Measurements from ENCODE around the gene TMC5. TPM values are rescaled to one million over a fixed set of nuclear protein-coding genes. Genes with fewer than 3 reads are reported as not detected.

TMC5 gene
- total and polyA plus RNA-seq, 7 donors, result 0.01 to 0.04 TPM; not detected in 5

GRCh38 chr16:19506965-19507364 lies 89.3 kb downstream of the TMC5 start:
- no peaks in the 10 kb centered on the region for H3K9me3 ChIP-seq
- no peaks in the 10 kb centered on the region for H3K4me1 ChIP-seq
- intact Hi-C loops (cut with DNase I), result no loop called here
- no peaks in the 10 kb centered on the region for H3K27me3 ChIP-seq (ENCODE audit: insufficient read depth in 3 of 3, low read length in 2 of 3)
- no peak for DNase-seq
- H3K36me3 ChIP-seq (ENCODE audit: insufficient read depth in 1 of 2, low read depth in 1 of 2), result peaks cover 6 to 98% of the 10 kb centered on the region in 2 donors
- H3K4me3 ChIP-seq, result no peak overlapping the region
- WGBS, 3 donors, result 82 to 97% (median 96%) methylated on average over 4 of the region's 4 CpGs
- TF ChIP-seq CTCF (IDR thresholded peaks at IDR 0.05), result no peak
- no peak for ATAC-seq
- no peak overlapping the region for H3K27ac ChIP-seq

GRCh38 chr16:19507867-19508266 lies 90.2 kb downstream of the TMC5 start:
- WGBS, 3 donors, result 96% methylated on average over 2 of the region's 2 CpGs
- peaks cover 5 to 89% of the 10 kb centered on the region in 2 donors for H3K36me3 ChIP-seq (ENCODE audit: insufficient read depth in 1 of 2, low read depth in 1 of 2)
- H3K4me1 ChIP-seq, result no peaks in the 10 kb centered on the region
- intact Hi-C loops (cut with DNase I), result no loop called here
- no peaks in the 10 kb centered on the region for H3K27me3 ChIP-seq (ENCODE audit: insufficient read depth in 3 of 3, low read length in 2 of 3)
- H3K9me3 ChIP-seq, result no peaks in the 10 kb centered on the region
- no peak overlapping the region for H3K27ac ChIP-seq
- DNase-seq (no peak), ATAC-seq (no peak)
- H3K4me3 ChIP-seq, result no peak overlapping the region
- no peak for TF ChIP-seq CTCF (IDR thresholded peaks at IDR 0.05)

GRCh38 chr16:19512297-19512696 lies 94.6 kb downstream of the TMC5 start:
- peaks cover 0 to 80% of the 10 kb centered on the region in 2 donors for H3K36me3 ChIP-seq (ENCODE audit: insufficient read depth in 1 of 2, low read depth in 1 of 2)
- intact Hi-C loops (cut with DNase I), result no loop called here
- H3K4me1 ChIP-seq, result no peaks in the 10 kb centered on the region
- H3K4me3 ChIP-seq, result no peak overlapping the region
- no peaks in the 10 kb centered on the region for H3K9me3 ChIP-seq
- TF ChIP-seq CTCF (IDR thresholded peaks at IDR 0.05), result no peak
- no peak overlapping the region for H3K27ac ChIP-seq
- ATAC-seq (no peak), DNase-seq (no peak)
- no peaks in the 10 kb centered on the region for H3K27me3 ChIP-seq (ENCODE audit: insufficient read depth in 3 of 3, low read length in 2 of 3)

- Histone ChIP-seq H3K36me3 (ENCODE audit: insufficient read depth in 1 of 2, low read depth in 1 of 2) (peaks cover 0 to 68% of the 10 kb centered on the region in 2 donors), H3K9me3 (no peaks in the 10 kb centered on the region), H3K27me3 (ENCODE audit: insufficient read depth in 3 of 3, low read length in 2 of 3) (no peaks in the 10 kb centered on the region), H3K27ac (no peak overlapping the region), H3K4me3 (no peak overlapping the region), H3K4me1 (no peaks in the 10 kb centered on the region)
- 90 to 94% (median 90%) methylated on average over 4 of the region's 4 CpGs for WGBS, 3 donors
- ATAC-seq, result no peak
- TF ChIP-seq CTCF (IDR thresholded peaks at IDR 0.05), result no peak
- intact Hi-C loops (cut with DNase I), result no loop called here
- no peak for DNase-seq
Observed at GRCh38 chr16:19513377-19514053, 95.8 kb downstream of the TMC5 start.

- intact Hi-C loops (cut with DNase I), result no loop called here
- DNase-seq (no peak), ATAC-seq (no peak)
- 95 to 97% (median 95%) methylated on average over 2 of the region's 2 CpGs for WGBS, 3 donors
- peaks cover 11% of the 10 kb centered on the region for H3K4me1 ChIP-seq
- no peak overlapping the region for H3K4me3 ChIP-seq
- peaks cover 0 to 49% of the 10 kb centered on the region in 2 donors for H3K36me3 ChIP-seq (ENCODE audit: insufficient read depth in 1 of 2, low read depth in 1 of 2)
- no peaks in the 10 kb centered on the region for H3K9me3 ChIP-seq
- no peak overlapping the region for H3K27ac ChIP-seq
- TF ChIP-seq CTCF (IDR thresholded peaks at IDR 0.05), result no peak
- H3K27me3 ChIP-seq (ENCODE audit: insufficient read depth in 3 of 3, low read length in 2 of 3), result no peaks in the 10 kb centered on the region
Observed at GRCh38 chr16:19515757-19516156, 98.1 kb downstream of the TMC5 start.
